ENCODE measurements around the gene MT1E.

GRCh38 chr16:56657555-56658326, 32.2 kb downstream of the MT1E start, which contains the start of gene MT1F:
- TF ChIP-seq, protein P1, sequence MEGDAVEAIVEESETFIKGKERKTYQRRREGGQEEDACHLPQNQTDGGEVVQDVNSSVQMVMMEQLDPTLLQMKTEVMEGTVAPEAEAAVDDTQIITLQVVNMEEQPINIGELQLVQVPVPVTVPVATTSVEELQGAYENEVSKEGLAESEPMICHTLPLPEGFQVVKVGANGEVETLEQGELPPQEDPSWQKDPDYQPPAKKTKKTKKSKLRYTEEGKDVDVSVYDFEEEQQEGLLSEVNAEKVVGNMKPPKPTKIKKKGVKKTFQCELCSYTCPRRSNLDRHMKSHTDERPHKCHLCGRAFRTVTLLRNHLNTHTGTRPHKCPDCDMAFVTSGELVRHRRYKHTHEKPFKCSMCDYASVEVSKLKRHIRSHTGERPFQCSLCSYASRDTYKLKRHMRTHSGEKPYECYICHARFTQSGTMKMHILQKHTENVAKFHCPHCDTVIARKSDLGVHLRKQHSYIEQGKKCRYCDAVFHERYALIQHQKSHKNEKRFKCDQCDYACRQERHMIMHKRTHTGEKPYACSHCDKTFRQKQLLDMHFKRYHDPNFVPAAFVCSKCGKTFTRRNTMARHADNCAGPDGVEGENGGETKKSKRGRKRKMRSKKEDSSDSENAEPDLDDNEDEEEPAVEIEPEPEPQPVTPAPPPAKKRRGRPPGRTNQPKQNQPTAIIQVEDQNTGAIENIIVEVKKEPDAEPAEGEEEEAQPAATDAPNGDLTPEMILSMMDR (IDR thresholded peaks at IDR 0.05): no peak
- TF ChIP-seq POLR2A (IDR thresholded peaks at IDR 0.05): no peak
